Duodenal mucosa (tissue), 2 donors: ENCODE measurements around the gene ASB6.

Source experiments
- H3K27ac ChIP-seq: one replicate; pipeline ENCODE4 v1.7.0; 2013; ENCODE audit warnings: low read depth, low read length
- H3K27me3 ChIP-seq, 2 donors: one replicate each; pipeline ENCODE4 v1.7.0; 2013; ENCODE audit warnings: low read length in 2 of 2, control low read depth in 1 of 2; ENCODE audit not compliant: insufficient read depth in 2 of 2, control insufficient read depth in 1 of 2
- H3K36me3 ChIP-seq, 2 donors: one replicate each; pipeline ENCODE4 v1.7.0; 2013; ENCODE audit warnings: low read length in 2 of 2, control low read depth in 1 of 2; ENCODE audit not compliant: insufficient read depth in 2 of 2, control insufficient read depth in 1 of 2
- H3K4me1 ChIP-seq, 2 donors: one replicate each; pipeline ENCODE4 v1.7.0; 2013; ENCODE audit warnings: low read length in 2 of 2, control low read depth in 1 of 2; ENCODE audit not compliant: insufficient read depth in 2 of 2, control insufficient read depth in 1 of 2
- H3K4me3 ChIP-seq, 2 donors: one replicate each; pipeline ENCODE4 v1.7.0; 2013; ENCODE audit warnings: low read length in 2 of 2, low read depth in 1 of 2
- H3K9ac ChIP-seq, 2 donors: one replicate each; pipeline ENCODE4 v1.7.0; 2013; ENCODE audit warnings: low read length in 2 of 2, low read depth in 1 of 2
- H3K9me3 ChIP-seq, 2 donors: one replicate each; pipeline ENCODE4 v1.7.0; 2013; ENCODE audit warnings: low read length in 2 of 2, control low read depth in 1 of 2; ENCODE audit not compliant: control insufficient read depth in 1 of 2

Gene ASB6

DNA sequence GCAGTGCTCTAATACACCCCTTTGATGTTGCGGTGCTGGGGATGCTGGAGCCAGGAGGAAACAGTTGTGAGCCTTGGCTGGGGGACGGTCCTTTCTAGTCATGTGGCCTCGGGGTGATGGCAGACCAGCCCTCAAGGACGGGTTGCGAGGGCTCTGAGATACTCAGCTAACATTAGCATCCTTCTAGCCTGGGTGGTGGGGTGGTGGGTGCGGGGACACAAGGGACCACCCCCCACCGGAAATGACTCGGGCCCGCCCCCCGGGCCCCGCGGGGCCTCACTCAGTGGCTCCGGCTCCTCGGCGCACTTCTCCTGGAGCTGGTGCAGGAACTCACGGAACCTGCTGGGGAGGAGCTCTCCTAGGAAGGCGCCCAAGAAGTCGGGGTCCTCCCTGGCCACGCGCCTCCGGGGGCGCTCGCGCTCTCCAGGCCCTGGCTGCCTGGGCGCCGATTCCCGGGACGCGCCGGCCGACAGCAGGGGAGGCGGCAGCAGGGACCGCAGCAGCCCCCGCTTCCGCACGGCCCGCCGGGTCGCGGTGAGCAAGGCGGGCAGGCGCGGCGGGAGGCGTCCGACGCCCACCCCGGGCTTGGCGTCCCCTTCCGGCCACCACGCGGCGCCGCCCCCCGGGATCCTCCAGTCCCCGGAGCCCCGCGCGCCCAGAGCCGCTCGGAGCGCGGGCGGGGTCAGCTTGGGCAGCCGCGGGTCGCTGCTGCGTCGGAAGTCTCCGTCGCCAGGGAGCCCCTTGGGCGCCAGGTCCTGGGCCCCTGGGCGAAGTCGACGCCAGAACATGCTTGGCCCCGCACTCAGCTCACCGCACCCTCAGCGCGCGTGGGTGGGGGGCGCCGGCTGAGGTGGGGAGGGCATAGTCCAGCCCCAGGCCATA, 21.9 kb downstream of the ASB6 start:
- H3K27me3 ChIP-seq: peaks cover 19 to 22% of the 10 kb centered on the region in 2 donors
- H3K4me3 ChIP-seq: peak overlapping the region; percentile 50 to 51
- no peaks in the 10 kb centered on the region for H3K9me3 ChIP-seq
- no peak overlapping the region for H3K27ac ChIP-seq
- H3K4me1 ChIP-seq: peaks cover 3 to 4% of the 10 kb centered on the region in 2 donors
- H3K9ac ChIP-seq: peak overlapping the region in 1 of 2 donors; percentile 25
- no peaks in the 10 kb centered on the region for H3K36me3 ChIP-seq

DNA sequence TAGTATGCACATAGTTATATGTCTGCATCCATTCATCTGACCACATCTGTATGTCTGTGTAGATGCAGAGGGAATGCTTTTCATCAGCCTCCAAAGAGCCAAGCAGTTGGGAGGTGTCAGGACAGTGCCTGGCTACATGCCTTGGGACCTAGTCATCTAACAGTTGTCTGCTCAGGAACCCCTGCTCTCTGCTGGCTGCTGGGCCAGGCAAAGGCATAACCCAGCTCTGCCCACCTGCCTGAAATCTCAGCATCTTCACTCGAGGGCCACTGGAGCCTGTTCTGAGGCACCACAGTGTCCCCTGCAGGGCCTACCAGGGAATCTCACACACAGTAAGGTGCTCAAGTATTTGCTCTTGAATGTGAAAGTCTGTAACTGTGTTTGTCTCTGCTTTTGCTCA, 24.8 kb downstream of the ASB6 start:
- peaks cover 3 to 4% of the 10 kb centered on the region in 2 donors for H3K4me1 ChIP-seq
- H3K36me3 ChIP-seq: no peaks in the 10 kb centered on the region
- H3K9me3 ChIP-seq: no peaks in the 10 kb centered on the region
- peaks cover 19 to 22% of the 10 kb centered on the region in 2 donors for H3K27me3 ChIP-seq
- H3K27ac ChIP-seq: no peak overlapping the region
- no peak overlapping the region for H3K9ac ChIP-seq
- no peak overlapping the region for H3K4me3 ChIP-seq

DNA sequence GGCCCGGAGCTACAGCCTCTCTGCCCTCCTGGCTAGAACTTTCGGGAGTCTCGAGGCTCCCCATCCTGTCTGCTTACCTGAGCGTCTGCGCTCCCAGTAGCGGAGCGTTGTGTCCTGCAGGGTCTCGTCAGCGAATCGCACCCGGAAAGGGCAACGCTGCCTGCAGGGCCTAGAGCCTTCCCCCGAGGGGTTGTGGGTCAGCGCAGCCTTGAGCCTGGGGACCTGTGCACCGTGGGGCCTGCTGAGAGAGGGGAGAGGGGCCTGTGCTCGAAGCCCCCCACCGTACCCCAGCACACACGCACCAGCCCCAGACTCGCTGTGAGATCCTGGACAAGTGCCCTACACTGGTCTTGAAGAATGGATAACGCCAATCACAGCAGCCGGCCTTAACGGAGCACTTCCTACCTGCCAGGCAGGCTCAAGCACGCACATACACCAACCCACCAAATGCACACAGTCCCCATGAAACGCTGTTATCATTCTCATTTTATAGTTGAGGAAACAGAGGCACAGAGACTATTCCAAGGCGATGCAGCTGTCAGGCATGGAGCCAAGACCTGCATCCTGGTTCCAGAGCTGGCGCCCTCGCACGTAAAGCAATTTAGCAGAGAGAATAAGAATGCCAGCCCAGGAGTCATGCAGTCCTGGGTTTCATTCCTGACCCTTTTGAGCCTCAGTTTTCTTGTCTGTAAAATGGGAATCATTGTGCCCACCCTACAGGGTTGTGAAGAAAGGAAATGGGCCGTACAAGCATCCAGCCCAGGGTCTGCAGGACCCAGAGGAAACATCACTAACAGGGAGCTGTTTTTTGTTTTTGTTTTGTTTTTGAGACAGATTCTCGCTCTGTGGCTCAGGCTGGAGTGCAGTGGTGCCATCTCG, 26.3 kb downstream of the ASB6 start:
- no peaks in the 10 kb centered on the region for H3K36me3 ChIP-seq
- H3K27me3 ChIP-seq: peaks cover 14 to 15% of the 10 kb centered on the region in 2 donors
- no peaks in the 10 kb centered on the region for H3K9me3 ChIP-seq
- peaks cover 11 to 12% of the 10 kb centered on the region in 2 donors for H3K4me1 ChIP-seq
- no peak overlapping the region for H3K27ac ChIP-seq
- H3K4me3 ChIP-seq: no peak overlapping the region
- no peak overlapping the region for H3K9ac ChIP-seq

DNA sequence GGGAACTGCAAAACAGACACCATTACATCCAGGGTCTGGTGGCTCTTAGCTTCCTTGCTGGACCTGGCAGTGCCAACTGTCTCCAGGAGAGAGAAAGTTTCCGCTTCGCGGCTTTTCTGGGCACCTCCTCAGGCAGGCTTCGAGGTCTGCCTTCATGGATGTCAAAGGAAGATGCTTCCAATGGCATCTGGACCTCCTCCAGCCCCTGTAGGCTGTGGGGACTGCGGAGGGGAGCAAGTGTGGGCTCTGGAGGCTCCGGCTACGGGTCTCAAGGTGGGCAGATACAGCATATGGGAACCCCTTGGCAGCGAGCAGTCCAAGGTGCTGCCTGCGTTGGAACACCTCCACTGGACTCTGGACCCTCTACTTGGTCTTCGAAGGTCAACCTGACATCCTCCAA, 27.0 kb downstream of the ASB6 start:
- peaks cover 9 to 11% of the 10 kb centered on the region in 2 donors for H3K27me3 ChIP-seq
- H3K36me3 ChIP-seq: no peaks in the 10 kb centered on the region
- H3K9me3 ChIP-seq: no peaks in the 10 kb centered on the region
- H3K4me1 ChIP-seq: peaks cover 9 to 12% of the 10 kb centered on the region in 2 donors
- no peak overlapping the region for H3K4me3 ChIP-seq
- no peak overlapping the region for H3K9ac ChIP-seq
- no peak overlapping the region for H3K27ac ChIP-seq

DNA sequence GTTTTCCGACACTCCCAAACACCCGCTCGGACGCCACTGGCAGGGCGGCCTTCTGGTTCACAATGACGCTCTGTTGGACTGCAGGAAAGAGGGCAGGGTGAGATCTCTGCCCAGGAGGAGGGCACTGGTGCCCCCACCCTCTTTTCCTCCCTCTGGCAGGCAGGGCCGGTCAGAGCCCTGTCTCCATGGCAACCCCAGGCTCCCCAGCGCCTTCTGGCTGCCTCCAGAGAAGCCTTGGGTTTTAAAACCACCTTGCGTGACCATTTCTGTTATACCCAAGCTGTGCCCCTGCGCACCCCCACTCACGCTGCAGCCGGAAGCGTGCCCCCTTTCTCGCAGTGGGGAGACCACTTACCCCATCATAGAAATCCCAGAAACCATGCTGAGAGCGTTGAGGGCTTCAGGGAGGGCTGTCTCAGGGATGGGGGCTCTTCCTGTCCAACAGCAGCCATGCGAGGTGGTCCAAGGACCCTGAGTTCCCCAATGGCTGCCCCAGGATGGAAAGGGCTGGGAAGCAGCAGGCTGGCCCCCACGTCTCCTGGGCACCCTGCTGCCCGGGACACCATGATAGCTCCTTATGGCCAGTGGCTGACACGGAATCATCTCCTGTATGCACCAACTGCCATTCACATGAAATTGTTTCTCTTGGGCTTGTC, 28.3 kb downstream of the ASB6 start:
- Histone ChIP-seq H3K9me3 (no peaks in the 10 kb centered on the region), H3K4me3 (no peak overlapping the region), H3K27ac (peak overlapping the region; percentile 32), H3K27me3 (no peaks in the 10 kb centered on the region), H3K4me1 (peaks cover 13 to 20% of the 10 kb centered on the region in 2 donors), H3K9ac (no peak overlapping the region), H3K36me3 (no peaks in the 10 kb centered on the region)

DNA sequence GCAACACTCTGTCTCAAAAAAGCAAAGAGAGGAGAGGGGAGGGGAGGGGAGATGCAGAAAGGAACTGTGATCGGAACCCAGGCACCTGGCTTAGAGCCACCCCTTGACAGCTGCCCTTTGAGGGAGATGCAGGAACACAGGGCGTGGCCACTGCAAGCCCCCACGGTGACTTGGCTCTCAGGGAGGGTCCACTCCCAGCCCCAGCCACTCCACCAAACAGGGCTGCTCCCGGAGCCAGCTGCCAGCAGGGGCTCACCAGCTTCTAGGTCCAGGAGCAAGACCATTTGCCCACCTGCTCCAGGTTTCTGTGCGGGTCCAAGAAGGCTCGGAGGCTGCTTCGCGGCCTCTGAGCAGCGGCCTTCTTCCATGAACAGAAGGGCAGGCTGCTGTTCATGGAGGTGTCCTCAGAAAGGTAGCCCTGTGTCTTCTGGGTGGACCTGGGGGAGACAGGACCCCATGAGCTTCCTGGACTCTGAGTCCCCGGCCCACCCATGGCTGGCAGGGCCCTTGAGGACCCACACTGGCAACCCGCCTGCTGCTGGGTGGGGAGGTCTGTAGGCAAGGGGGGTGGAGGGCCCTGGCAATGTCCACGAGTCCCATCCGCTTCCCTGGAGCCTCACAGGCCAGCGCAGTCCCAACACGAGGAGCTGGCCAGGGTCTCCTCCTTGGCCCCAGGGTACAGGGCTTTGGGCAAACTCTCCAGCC, 29.0 kb downstream of the ASB6 start:
- Histone ChIP-seq H3K27ac (peak overlapping the region; percentile 32), H3K27me3 (no peaks in the 10 kb centered on the region), H3K4me3 (no peak overlapping the region), H3K9ac (no peak overlapping the region), H3K4me1 (peaks cover 13 to 21% of the 10 kb centered on the region in 2 donors), H3K36me3 (no peaks in the 10 kb centered on the region), H3K9me3 (no peaks in the 10 kb centered on the region)

DNA sequence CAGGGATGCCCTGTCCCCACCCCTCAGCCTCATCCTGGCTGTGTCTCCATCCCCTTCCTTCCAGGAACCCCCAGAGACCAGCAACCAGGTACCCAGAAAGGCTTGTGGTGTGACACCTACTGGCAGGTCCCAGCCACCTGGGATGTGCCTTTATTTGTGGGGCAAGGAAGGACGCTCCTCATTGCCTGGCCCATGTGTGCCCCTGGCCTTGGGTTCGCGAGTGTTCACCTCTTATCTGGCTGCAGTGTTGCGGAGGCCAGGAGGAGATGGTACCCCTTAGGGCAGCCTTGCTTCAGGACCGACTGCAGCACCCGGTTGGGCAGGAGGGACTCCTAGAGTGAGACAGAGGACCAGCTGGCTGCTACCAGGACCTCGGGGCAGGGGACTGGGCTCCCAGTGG, 29.8 kb downstream of the ASB6 start:
- H3K36me3 ChIP-seq: no peaks in the 10 kb centered on the region
- H3K27ac ChIP-seq: no peak overlapping the region
- no peaks in the 10 kb centered on the region for H3K9me3 ChIP-seq
- H3K27me3 ChIP-seq: no peaks in the 10 kb centered on the region
- H3K9ac ChIP-seq: no peak overlapping the region
- peaks cover 19 to 28% of the 10 kb centered on the region in 2 donors for H3K4me1 ChIP-seq
- no peak overlapping the region for H3K4me3 ChIP-seq

DNA sequence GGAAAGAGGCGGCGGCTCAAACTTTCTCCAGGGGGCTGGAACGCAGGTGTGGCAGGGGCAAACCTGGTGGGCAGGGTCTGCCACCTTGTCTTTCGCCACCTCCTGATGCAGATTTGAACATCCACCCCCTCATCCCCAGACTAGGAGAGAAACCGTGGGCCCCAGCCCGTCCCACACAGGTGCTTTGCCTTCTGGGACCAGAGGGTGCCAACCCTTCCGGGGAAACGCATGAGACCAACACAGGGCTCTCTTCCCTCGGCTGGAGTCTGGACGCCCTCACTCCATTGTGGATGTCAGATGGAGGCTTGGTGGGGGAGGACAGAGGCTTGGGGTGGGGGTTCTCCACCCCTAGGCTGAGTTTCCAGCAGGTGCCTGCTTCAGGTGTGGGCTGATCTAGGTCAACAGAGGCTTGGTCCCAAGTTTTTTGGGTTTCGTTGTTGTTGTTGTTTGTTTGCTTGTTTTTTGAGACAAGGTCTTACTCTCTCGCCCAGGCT, 30.6 kb downstream of the ASB6 start:
- no peak overlapping the region for H3K27ac ChIP-seq
- no peaks in the 10 kb centered on the region for H3K27me3 ChIP-seq
- peaks cover 22 to 35% of the 10 kb centered on the region in 2 donors for H3K4me1 ChIP-seq
- no peaks in the 10 kb centered on the region for H3K36me3 ChIP-seq
- H3K9me3 ChIP-seq: no peaks in the 10 kb centered on the region
- peak overlapping the region; percentile 72 to 74 for H3K4me3 ChIP-seq
- peak overlapping the region in 1 of 2 donors; percentile 74 for H3K9ac ChIP-seq

DNA sequence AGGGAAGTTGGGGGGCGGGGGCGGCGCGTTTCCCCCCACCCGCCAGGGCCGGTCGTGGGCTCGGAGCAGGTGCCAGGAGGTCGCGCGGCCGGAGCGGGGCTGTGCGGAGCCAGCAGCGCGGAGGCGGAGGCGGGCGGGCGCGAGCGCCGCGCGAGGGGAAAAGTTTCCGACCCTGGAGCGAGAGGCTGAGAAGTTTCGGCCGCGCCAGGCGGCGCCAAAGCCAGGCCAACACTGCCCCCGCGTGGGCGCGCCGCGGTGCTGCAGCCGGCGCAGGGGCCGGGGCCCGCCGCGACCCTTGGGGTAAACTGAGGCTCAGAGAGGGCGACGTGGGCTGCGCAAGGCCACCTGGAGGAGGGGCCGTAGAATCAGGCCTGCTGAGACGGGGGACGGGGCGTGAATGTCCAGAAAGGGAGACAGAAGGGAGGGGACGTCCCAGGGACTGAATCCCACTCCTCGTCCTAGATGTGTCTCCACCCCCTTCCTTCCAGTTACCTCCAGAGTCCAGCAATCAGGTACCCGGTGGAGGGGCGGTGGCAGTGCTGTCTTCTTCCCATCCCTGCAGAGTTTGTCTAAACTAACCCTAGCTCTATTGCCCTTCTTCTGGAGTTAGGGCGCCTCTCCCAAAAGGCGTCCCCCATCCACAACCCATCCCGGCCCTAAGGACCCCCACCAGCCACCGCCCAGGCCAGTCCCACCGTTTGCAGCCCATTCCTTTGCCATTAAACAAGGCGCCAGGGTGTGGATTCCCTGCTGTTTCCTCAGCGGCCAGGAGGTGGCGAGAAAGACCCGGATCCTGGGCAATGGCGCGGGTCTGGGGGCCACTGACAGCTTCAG, 31.3 kb downstream of the ASB6 start:
- Histone ChIP-seq H3K27ac (peak overlapping the region; percentile 80), H3K27me3 (no peaks in the 10 kb centered on the region), H3K9ac (peak overlapping the region; percentile 74 to 82), H3K36me3 (no peaks in the 10 kb centered on the region), H3K4me1 (peaks cover 22 to 35% of the 10 kb centered on the region in 2 donors), H3K4me3 (peak overlapping the region; percentile 72 to 74), H3K9me3 (no peaks in the 10 kb centered on the region)
